HG03378 (cell line): ENCODE data around the gene LETM1.

Experiments used
- ATAC-seq: cut with Tn5 transposase; IDR thresholded peaks from one replicate; pipeline ENCODE4 v1.9.1; 2021; ENCODE audit warnings: mild to moderate bottlenecking, moderate library complexity; ENCODE audit not compliant: unreplicated experiment

LETM1 gene

DNA sequence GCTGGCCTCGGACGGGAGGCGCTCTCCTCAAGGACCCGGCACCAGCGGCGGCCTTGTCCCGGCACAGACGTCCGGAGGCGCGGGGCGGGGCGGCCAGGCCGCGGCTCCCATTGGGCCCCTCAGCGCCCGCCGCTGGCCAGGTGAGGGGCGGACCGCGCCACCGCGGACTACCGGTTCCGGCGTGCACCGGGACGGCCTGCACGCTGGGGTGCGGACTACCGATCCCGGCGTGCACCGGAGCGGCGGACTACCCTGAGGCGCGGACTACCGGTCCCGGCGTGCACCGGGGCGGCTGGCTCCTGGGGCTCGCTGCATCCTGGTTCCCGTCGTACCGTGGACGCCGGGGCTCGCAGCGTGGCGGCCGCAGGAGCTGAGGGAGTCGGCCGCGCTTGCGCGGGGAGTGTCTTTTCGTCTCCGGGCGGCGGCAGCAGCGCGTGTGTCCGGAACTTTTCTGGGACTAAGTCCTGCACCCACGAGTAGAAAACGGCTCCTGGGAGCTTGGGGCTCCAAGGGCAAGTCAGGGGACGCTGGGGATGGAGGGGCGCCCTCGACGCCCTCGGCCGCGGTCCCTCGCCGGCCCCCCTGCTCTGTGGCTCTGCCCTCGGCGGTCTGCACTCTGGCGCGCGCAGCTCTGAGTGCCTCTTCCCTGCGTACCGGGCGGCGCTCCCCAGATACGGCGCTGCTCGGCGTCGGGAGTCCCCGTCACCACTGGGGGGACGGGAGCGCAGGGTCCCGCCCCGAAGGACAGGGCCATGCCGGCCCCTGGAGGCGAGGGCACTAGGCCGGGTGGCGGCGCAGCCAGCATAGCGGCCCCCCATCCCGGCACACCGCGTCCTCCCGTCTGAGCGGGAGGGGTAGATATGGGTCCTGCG lies at the start of gene LETM1:
LETM1 (minus strand) TSS at position 86 of the 872 bp plus-strand sequence. CDS start 206 bp downstream, outside the sequence.
- ATAC-seq: peak; percentile 62

DNA sequence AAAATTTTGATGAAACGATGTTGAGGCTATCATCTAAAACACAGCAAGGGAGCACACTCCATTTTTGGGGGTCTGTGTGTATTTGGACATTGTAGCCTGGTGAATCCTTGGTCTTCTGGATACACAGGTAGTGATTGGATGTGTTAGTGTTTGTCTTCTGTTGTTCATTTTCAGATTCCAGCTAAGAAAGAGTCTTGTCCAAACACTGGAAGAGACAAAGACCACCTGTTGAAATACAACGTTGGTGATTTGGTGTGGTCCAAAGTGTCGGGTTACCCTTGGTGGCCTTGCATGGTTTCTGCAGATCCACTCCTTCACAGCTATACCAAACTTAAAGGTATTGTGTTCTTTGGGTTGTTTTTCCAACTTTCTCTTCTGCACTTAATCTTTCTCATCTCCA lies 48.1 kb upstream of the LETM1 start:
- no peak for ATAC-seq

DNA sequence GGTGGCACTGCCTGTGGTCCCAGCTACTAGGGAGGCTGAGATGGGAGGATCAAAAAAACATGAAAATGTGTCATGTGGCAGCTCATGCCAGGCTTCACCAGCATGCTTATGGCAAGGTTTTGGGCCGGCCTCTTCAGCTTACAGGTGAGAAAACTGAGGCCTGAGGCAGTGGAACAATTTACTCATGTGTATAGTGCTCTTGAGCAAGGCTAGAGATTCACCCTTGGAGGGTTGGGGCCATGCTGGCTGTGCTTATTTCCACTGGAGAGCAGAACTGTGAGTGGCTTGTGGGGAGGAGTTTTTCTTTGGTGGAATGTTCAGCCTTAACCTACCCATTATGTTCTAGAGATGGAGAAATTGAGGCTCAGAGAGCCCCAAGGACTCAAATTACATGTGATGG lies 47.1 kb upstream of the LETM1 start:
- no peak for ATAC-seq

DNA sequence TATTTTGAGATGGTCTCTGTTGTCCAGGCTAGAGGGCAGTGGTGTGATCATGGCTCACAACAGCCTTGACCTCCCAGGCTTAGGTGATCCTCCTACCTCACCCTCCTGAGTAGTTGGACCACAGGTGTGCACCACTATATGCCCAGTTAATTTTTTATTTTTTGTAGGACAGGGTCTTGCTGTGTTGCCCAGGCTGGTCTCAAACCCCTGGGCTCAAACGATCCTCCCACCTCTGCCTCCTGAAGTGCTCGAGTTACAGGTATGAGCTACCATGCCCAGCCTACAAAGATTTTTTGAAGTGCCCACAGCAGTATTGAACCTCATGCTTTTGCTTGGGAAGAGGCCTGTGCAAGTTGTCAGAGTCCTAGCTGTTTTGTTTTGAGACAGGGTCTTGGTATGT lies 46.3 kb upstream of the LETM1 start:
- no peak for ATAC-seq

DNA sequence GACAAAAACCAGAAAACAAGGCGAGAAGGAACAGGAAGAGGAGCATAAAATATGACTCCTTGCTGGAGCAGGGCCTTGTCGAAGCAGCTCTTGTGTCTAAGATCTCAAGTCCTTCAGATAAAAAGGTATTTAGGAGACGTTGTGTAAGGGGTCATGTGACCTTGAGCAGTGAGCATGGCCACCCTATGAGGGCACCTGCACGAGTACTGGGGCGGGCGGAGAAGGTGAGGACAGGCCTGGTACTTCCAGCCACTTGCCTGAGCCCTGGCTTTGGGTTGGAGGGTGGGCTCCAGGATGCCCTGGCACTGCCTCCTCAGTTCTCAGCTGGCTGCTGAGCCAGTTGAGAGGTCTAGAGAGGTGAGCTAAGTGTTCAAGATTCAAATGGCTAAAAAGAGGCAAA lies 45.2 kb upstream of the LETM1 start:
- no peak for ATAC-seq

DNA sequence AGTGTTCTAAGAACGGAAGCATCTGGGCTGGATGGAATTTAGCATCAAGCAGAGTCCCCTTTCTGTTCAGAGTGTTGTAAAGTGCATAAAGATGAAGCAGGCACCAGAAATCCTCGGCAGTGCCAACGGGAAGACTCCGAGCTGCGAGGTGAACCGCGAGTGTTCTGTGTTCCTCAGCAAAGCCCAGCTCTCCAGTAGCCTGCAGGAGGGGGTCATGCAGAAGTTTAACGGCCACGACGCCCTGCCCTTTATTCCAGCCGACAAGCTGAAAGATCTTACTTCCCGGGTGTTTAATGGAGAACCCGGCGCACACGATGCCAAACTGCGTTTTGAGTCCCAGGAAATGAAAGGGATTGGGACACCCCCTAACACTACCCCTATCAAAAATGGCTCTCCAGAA lies 44.7 kb upstream of the LETM1 start:
- no peak for ATAC-seq

DNA sequence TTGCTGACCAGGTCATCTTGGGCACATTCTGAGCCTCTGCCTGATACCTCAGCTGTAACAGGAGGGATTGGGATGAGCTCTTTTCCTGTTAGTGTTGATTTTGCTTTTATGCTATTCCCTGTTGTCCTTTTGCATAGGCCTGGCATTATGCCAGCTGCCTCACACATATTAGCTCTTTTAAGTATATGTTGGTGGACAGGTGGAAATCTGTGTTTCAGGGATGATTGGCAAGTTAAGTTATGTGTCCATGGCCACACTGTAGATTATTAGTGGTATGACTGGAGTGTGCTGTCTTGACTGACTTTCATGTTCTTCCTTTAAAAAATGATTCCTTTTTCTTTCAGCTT lies 44.1 kb upstream of the LETM1 start:
- no peak for ATAC-seq

DNA sequence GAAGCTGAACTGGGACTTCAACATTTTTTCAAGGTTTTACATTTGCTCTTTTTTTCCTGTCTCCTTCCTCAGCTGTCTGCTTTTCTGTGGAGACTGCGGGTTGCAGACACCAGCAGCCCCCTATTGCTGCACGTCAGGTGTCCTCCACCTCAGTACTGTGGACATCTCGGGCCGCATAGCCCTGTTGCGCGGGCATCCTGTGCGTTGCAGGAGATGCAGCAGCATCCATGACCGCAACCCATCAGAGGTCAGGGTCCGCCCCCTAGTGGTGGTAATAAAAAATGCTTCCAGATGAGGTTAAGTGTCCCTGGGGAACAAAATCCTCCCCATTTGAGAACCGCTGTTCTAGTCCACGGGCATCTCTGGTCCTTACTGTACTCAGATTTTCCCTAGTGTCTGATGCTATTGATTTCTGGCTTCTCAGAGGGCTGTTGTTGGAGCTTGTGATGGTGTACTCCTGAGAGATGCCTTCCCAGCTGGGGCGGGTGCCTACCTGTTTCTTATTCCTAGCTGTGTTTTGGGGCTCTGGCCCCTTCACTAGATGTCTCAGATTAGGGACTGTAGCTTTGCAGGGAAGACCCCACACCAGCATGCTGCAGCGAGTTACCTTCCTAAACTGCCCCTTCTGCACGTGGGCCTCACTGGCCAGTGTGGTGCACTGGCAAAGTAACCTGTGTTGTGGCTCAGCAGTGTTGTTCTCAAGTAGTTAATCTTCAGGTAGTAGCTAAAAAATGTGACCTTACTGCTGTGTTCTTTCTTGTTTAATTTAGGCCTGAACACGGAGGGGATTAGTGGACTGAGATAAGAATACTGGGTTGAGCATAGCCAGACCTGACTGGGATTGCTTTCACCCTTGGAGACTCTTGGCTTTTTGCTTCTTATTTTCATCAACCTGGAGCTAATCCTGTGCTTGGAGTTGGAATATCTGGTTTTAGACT lies 43.5 kb upstream of the LETM1 start:
- ATAC-seq: peak; percentile 74

DNA sequence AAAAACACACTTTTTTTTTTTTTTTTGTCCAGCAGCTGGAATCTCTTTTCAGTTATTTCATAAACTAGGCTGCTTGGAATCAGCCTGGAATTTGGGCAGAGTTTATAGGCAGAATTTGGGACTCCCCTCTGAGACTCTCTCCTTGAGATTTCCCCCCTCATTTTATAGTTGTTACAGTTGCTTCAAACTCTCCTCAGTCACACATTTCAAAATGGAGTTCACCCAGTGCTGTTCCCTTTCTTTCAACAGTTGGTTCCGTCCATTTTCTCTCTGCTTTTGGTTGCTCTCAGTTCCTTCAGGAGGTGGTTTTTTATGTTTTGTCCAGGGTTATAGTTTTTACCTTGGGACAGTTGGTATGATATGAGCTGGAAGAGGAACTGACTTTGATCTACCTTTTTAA lies 42.7 kb upstream of the LETM1 start:
- ATAC-seq: no peak

DNA sequence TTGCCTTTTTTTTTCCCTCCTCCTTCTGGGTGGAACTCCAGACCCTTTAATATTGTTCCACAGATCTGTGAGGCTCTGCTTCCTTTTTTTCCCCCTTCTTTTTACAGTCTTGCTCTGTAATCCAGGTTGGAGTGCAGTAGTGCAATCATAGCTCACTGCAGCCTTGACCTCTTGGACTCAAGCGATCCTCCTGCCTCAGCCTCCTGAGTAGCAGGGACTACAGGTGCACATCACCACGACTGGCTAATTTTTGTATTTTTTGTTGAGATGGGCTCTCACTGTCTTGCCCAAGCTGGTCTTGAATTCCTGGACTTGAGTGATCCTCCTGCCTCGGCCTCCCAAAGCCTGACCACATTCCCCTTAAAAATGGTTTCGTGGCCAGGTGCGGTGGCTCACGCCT lies 42.1 kb upstream of the LETM1 start:
- ATAC-seq: no peak

DNA sequence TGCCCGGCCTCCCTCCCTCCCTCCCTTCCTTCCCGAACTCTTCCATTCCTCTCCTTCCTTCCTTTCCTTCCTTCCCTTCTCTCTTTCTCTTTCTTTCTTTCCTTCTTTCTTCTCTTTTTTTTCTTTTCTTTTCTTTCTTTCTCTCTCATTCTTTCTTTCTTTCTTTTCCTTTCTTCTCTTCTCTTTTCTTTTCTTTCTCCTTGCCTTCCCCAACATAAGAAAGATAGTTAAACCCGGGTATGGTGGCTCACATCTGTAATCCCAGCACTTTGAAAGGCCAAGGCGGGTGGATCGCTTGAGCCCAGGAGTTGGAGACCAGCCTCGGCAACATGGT lies 40.7 kb upstream of the LETM1 start:
- ATAC-seq: no peak

DNA sequence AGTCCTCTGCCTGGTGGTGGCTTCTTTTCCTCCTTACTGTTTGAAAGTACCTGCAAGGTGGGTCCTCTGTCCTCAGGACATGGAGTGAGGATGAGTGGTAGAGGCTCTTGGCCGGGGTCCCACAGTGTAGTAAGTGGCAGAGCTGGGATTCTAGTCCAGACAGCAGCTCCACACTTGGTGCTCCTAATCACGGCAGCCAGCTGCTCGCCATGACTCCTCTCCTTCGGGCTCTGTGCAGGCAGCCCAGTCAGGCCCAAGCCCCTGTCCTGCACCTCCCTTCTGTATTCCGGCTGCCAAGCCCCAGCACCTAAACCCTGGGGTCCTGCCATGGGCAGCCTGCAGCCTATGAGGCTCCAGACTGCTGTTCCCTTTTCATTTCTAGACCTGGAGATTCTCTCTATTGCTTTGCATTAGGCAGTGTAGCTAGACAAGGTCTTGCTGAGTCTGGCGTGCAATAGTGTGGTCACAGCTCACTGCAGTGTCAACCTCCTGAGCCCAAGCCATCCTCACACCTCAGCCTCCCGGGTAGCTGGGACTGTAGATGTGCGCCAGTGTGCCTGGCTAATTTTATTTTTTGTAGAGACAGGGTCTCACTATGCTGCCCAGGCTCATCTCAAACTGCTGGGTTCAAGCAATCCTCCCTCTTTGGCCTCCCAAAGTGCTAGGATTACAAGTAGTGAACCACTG lies 40.2 kb upstream of the LETM1 start:
- no peak for ATAC-seq

DNA sequence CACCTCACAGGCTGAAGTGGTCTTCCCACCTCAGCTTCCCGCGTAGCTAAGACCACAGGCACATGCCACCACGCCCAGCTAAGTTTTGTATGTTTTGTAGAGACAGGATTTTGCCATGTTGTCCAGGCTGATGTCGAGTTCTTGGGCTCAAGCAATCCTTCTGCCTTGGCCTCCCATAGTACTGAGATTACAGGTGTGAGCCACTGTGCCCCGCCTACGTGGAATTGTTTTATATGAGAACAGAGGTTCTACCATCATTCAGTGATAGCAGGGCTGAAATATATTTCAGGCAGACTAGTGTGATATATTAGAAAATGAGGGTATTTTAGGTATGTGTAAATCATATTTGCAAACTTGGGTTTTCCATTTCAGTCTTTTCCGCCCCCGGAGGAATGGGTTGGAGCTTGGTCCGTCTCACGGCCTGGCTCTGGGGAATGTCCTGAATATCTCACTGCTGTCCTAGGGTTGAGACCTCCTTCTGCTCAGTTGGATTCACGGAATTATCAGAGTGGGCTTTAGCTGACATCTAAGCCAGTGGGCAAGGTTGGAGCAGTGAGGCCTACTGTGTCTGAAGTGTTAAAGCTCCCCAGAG lies 35.1 kb upstream of the LETM1 start:
- no peak for ATAC-seq

DNA sequence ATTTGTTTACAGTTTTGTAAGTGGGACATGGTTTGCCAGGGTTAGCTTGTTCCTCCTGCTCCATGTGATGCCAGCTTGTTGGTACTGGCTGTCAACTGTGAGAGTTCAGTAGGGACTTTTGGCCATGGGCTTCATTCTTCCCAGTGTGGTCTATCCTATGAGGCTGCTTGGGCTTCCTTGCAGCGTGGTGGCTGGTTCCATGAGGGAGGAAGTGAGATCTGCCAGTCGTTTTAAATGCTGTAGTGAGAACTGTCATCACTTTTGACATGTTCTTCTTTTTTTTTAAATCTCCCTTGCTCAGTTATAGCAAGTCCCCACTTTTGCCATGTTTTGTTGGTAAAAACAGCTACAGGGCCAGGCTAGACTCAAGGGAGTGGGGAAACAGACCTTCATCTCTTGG lies 31.1 kb upstream of the LETM1 start:
- ATAC-seq: no peak

DNA sequence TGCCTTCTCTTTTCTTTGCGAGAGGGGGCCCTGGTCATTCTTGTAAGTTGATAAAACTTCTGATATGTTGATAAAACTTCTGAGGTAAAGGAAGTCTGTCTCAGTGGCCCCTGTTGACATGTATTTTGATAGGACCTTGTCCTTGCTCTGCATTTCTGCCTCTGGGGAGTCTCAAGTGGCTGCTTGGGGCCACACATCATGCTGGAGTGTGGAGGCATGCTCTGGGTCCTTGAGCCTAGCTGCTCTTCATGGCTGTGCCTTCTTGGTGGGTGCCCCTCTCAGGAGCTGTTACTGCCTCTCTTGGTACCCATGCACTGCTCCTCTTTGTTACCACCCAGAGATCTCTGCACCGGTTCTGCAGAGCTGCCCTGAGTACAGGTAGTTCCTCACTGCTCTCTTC lies 29.5 kb upstream of the LETM1 start:
- ATAC-seq: no peak

DNA sequence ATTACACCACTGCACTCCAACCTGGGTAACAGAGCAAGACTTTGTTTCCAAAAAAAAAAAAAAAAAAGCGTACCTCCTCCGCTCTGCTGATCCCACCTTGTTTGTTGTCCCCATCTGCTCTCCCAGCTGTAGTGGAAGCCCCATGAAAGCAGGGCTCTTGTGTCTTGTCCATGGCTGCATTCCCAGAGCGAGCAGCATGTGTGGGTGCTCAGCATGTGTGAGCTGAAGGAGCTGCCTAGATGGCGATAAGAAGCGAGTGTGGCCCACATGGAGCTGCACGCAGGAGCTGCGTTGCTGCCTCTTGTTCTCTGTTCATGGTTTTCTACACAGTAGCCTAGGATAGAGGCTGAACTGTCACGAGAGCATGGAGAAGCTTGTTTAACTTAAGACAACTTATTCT lies 27.6 kb upstream of the LETM1 start:
- no peak for ATAC-seq

DNA sequence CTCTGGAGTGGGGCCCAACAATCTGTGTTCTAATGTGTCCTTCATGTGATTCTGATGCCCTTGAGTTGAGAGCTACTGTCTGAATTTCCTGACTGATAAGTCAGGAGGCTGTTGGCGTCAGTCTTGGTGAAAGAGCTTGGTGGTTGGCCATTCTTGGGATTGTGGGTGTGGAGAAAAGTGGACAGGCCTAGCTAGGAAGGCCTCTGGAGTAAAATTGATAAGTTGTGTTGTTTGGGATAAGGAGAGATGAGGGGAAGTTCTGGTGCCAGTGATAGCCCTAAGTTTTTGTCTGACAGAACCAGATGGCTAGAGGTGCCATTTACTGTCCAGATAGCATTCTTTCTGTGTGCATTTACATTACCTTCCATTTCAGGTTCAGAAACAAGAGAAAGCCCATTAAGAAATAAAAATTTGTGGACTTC lies 26.9 kb upstream of the LETM1 start:
- ATAC-seq: no peak

DNA sequence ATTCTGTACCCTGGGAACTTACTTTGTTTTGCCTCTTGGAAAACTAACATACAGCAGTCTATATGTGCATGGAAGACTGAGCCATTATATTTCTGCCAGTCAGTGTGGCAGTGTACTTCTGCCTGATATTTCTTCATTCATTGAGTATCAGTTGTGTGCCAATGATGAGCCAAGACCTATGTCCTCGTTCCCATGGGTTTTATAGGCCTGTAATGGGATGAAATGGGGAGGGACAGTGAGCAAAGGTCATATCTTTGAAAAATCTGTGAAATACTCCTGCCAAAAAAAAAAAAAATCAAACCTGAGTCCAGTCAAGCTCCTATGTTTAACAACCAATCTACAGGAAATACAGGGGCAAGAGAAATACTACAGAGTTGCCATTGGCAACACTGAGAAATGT lies 24.4 kb upstream of the LETM1 start:
- no peak for ATAC-seq

DNA sequence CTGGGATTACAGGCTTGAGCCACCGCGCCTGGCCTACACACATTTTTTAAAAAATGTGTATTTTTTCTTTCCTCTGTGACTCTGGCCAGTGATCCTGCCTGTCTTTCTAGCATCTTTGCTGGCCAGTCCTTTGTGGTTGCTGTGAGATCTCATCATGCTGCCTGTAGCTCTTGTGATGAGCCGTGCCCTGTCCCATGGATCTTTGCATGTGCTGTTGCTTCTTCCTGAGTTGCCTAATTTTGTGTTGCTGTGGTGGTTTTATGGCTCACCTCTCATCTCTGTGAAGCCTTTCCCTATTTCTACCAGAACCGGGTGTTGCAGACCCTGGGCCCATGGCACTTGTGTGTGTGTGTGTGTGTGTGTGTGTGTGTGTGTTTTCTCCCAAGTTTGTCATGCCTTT lies 23.5 kb upstream of the LETM1 start:
- ATAC-seq: no peak

DNA sequence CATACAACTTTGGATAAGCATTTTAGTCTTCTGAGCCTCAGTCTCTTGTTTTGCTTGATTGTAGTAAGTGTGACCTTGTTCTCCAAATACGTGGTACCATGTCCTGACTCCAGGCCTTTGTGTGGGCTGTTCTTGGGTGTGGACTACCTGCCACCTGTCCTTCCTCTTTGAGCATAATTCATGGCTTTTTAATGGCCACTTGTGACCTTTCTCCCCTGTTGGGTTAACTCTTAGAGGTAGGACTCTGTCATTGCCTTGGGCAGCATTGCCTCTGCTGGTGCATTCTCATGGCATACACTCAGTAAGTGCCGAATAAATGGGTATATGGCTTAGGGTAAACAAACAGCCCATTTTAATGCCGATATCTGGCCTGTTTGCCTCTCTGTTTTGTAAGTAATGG lies 18.2 kb upstream of the LETM1 start:
- no peak for ATAC-seq

DNA sequence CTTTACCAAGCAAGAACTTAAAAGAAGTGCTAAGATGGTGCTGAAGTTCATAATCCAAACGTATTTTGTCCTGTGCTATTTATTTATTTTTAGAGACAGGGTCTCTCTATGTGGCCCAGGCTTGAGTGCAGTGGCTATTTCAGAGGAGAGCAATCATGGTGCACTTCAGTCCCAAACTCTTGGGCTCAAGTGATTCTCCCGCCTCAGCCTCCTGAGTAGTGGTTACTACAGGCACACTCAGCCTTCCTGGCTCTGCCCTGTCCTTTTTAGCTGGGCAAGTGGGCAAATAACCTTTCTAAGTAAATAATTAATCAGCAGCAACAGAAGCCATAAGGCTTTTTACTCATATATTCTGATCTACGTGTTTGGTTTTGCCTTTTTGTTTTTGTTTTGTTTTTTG lies 17.8 kb upstream of the LETM1 start:
- no peak for ATAC-seq
